Measurements from ENCODE around the gene PAQR5.
"Not testable (repeated sequence)": the region's sequence is repeated elsewhere in the genome, so short reads cannot be mapped to it uniquely, and the experiment has no call there.

Gene PAQR5

GRCh38 chr15:69424748-69425413, 126.2 kb downstream of the PAQR5 start:
- no peak overlapping the region for H3K4me3 ChIP-seq (ENCODE audit: low read length)
- no peaks in the 10 kb centered on the region for H3K9me3 ChIP-seq (ENCODE audit: control insufficient read depth, low read length)
- H3K27me3 ChIP-seq (ENCODE audit: control insufficient read depth, insufficient read depth, low read length): peaks cover 24% of the 10 kb centered on the region
- no peaks in the 10 kb centered on the region for H3K36me3 ChIP-seq (ENCODE audit: control insufficient read depth, insufficient read depth, low read length)
- peaks cover 4% of the 10 kb centered on the region for H3K4me1 ChIP-seq (ENCODE audit: control insufficient read depth, insufficient read depth, low read length)
- no peak overlapping the region for H3K9ac ChIP-seq (ENCODE audit: low read length)

GRCh38 chr15:69433831-69434230, 135.1 kb downstream of the PAQR5 start:
- Histone ChIP-seq H3K9ac (ENCODE audit: low read length) (no peak overlapping the region), H3K9me3 (ENCODE audit: control insufficient read depth, low read length) (no peaks in the 10 kb centered on the region), H3K4me3 (ENCODE audit: low read length) (no peak overlapping the region), H3K4me1 (ENCODE audit: control insufficient read depth, insufficient read depth, low read length) (no peaks in the 10 kb centered on the region), H3K27me3 (ENCODE audit: control insufficient read depth, insufficient read depth, low read length) (peaks cover 4% of the 10 kb centered on the region), H3K36me3 (ENCODE audit: control insufficient read depth, insufficient read depth, low read length) (no peaks in the 10 kb centered on the region)

- Histone ChIP-seq H3K4me3 (ENCODE audit: low read length) (no peak overlapping the region), H3K9ac (ENCODE audit: low read length) (no peak overlapping the region), H3K4me1 (ENCODE audit: control insufficient read depth, insufficient read depth, low read length) (no peaks in the 10 kb centered on the region), H3K27me3 (ENCODE audit: control insufficient read depth, insufficient read depth, low read length) (peaks cover 4% of the 10 kb centered on the region), H3K9me3 (ENCODE audit: control insufficient read depth, low read length) (no peaks in the 10 kb centered on the region), H3K36me3 (ENCODE audit: control insufficient read depth, insufficient read depth, low read length) (no peaks in the 10 kb centered on the region)
These were observed 135.5 kb downstream of the PAQR5 start for GRCh38 chr15:69434238-69434637.

- no peaks in the 10 kb centered on the region for H3K36me3 ChIP-seq (ENCODE audit: control insufficient read depth, insufficient read depth, low read length)
- no peaks in the 10 kb centered on the region for H3K4me1 ChIP-seq (ENCODE audit: control insufficient read depth, insufficient read depth, low read length)
- no peak overlapping the region for H3K9ac ChIP-seq (ENCODE audit: low read length)
- peaks cover 4% of the 10 kb centered on the region for H3K27me3 ChIP-seq (ENCODE audit: control insufficient read depth, insufficient read depth, low read length)
- no peaks in the 10 kb centered on the region for H3K9me3 ChIP-seq (ENCODE audit: control insufficient read depth, low read length)
- H3K4me3 ChIP-seq (ENCODE audit: low read length): no peak overlapping the region
These were observed 136.0 kb downstream of the PAQR5 start for GRCh38 chr15:69434679-69435078.

GRCh38 chr15:69435985-69436384, 137.3 kb downstream of the PAQR5 start:
- Histone ChIP-seq H3K4me3 (ENCODE audit: low read length) (no peak overlapping the region), H3K9ac (ENCODE audit: low read length) (no peak overlapping the region), H3K4me1 (ENCODE audit: control insufficient read depth, insufficient read depth, low read length) (no peaks in the 10 kb centered on the region), H3K27me3 (ENCODE audit: control insufficient read depth, insufficient read depth, low read length) (no peaks in the 10 kb centered on the region), H3K36me3 (ENCODE audit: control insufficient read depth, insufficient read depth, low read length) (no peaks in the 10 kb centered on the region), H3K9me3 (ENCODE audit: control insufficient read depth, low read length) (no peaks in the 10 kb centered on the region)

GRCh38 chr15:69436951-69437350, 138.2 kb downstream of the PAQR5 start:
- H3K4me1 ChIP-seq (ENCODE audit: control insufficient read depth, insufficient read depth, low read length): no peaks in the 10 kb centered on the region
- H3K27me3 ChIP-seq (ENCODE audit: control insufficient read depth, insufficient read depth, low read length): no peaks in the 10 kb centered on the region
- no peaks in the 10 kb centered on the region for H3K36me3 ChIP-seq (ENCODE audit: control insufficient read depth, insufficient read depth, low read length)
- no peaks in the 10 kb centered on the region for H3K9me3 ChIP-seq (ENCODE audit: control insufficient read depth, low read length)
- no peak overlapping the region for H3K9ac ChIP-seq (ENCODE audit: low read length)
- no peak overlapping the region for H3K4me3 ChIP-seq (ENCODE audit: low read length)

- H3K36me3 ChIP-seq (ENCODE audit: control insufficient read depth, insufficient read depth, low read length): no peaks in the 10 kb centered on the region
- H3K4me1 ChIP-seq (ENCODE audit: control insufficient read depth, insufficient read depth, low read length): no peaks in the 10 kb centered on the region
- no peak overlapping the region for H3K9ac ChIP-seq (ENCODE audit: low read length)
- H3K9me3 ChIP-seq (ENCODE audit: control insufficient read depth, low read length): no peaks in the 10 kb centered on the region
- no peak overlapping the region for H3K4me3 ChIP-seq (ENCODE audit: low read length)
- H3K27me3 ChIP-seq (ENCODE audit: control insufficient read depth, insufficient read depth, low read length): no peaks in the 10 kb centered on the region
These were observed 140.9 kb downstream of the PAQR5 start for GRCh38 chr15:69439623-69440022.

GRCh38 chr15:69443032-69443611, 144.4 kb downstream of the PAQR5 start:
- H3K36me3 ChIP-seq (ENCODE audit: control insufficient read depth, insufficient read depth, low read length): no peaks in the 10 kb centered on the region
- no peaks in the 10 kb centered on the region for H3K9me3 ChIP-seq (ENCODE audit: control insufficient read depth, low read length)
- H3K4me1 ChIP-seq (ENCODE audit: control insufficient read depth, insufficient read depth, low read length): no peaks in the 10 kb centered on the region
- H3K4me3 ChIP-seq (ENCODE audit: low read length): no peak overlapping the region
- H3K27me3 ChIP-seq (ENCODE audit: control insufficient read depth, insufficient read depth, low read length): no peaks in the 10 kb centered on the region
- H3K9ac ChIP-seq (ENCODE audit: low read length): no peak overlapping the region

- Histone ChIP-seq H3K9ac (ENCODE audit: low read length) (no peak overlapping the region), H3K27me3 (ENCODE audit: control insufficient read depth, insufficient read depth, low read length) (no peaks in the 10 kb centered on the region), H3K36me3 (ENCODE audit: control insufficient read depth, insufficient read depth, low read length) (no peaks in the 10 kb centered on the region), H3K4me1 (ENCODE audit: control insufficient read depth, insufficient read depth, low read length) (no peaks in the 10 kb centered on the region), H3K4me3 (ENCODE audit: low read length) (no peak overlapping the region), H3K9me3 (ENCODE audit: control insufficient read depth, low read length) (no peaks in the 10 kb centered on the region)
These were observed 146.0 kb downstream of the PAQR5 start for GRCh38 chr15:69444686-69445085.

- Histone ChIP-seq H3K27me3 (ENCODE audit: control insufficient read depth, insufficient read depth, low read length) (no peaks in the 10 kb centered on the region), H3K4me1 (ENCODE audit: control insufficient read depth, insufficient read depth, low read length) (peaks cover 3% of the 10 kb centered on the region), H3K9ac (ENCODE audit: low read length) (no peak overlapping the region), H3K4me3 (ENCODE audit: low read length) (no peak overlapping the region), H3K9me3 (ENCODE audit: control insufficient read depth, low read length) (no peaks in the 10 kb centered on the region), H3K36me3 (ENCODE audit: control insufficient read depth, insufficient read depth, low read length) (no peaks in the 10 kb centered on the region)
These were observed 148.2 kb downstream of the PAQR5 start for GRCh38 chr15:69446953-69447352.

- H3K36me3 ChIP-seq (ENCODE audit: control insufficient read depth, insufficient read depth, low read length); H3K4me3 ChIP-seq (ENCODE audit: low read length); H3K9me3 ChIP-seq (ENCODE audit: control insufficient read depth, low read length); H3K9ac ChIP-seq (ENCODE audit: low read length); H3K27me3 ChIP-seq (ENCODE audit: control insufficient read depth, insufficient read depth, low read length): not testable (repeated sequence)
- H3K4me1 ChIP-seq (ENCODE audit: control insufficient read depth, insufficient read depth, low read length): peaks cover 17% of the 10 kb centered on the region
These were observed 151.5 kb downstream of the PAQR5 start for GRCh38 chr15:69450221-69450620.

GRCh38 chr15:69450968-69451695, 152.4 kb downstream of the PAQR5 start:
- Histone ChIP-seq H3K4me3 (ENCODE audit: low read length) (no peak overlapping the region), H3K9ac (ENCODE audit: low read length) (no peak overlapping the region), H3K27me3 (ENCODE audit: control insufficient read depth, insufficient read depth, low read length) (no peaks in the 10 kb centered on the region), H3K36me3 (ENCODE audit: control insufficient read depth, insufficient read depth, low read length) (no peaks in the 10 kb centered on the region), H3K4me1 (ENCODE audit: control insufficient read depth, insufficient read depth, low read length) (peaks cover 17% of the 10 kb centered on the region), H3K9me3 (ENCODE audit: control insufficient read depth, low read length) (no peaks in the 10 kb centered on the region)

All from mucosa of stomach (tissue), 1 donor.